A204.1 (cell line): ENCODE data around the gene POLE3.
"Not testable (repeated sequence)": the region's sequence is repeated elsewhere in the genome, so short reads cannot be mapped to it uniquely, and the experiment has no call there.

Experiments used
- FAIRE-seq: peaks from 2 replicates; lab custom pipeline; 2012; peaks lifted over from hg19 to GRCh38; lab: Jason Lieb, UNC

Gene POLE3, protein sequence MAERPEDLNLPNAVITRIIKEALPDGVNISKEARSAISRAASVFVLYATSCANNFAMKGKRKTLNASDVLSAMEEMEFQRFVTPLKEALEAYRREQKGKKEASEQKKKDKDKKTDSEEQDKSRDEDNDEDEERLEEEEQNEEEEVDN

DNA sequence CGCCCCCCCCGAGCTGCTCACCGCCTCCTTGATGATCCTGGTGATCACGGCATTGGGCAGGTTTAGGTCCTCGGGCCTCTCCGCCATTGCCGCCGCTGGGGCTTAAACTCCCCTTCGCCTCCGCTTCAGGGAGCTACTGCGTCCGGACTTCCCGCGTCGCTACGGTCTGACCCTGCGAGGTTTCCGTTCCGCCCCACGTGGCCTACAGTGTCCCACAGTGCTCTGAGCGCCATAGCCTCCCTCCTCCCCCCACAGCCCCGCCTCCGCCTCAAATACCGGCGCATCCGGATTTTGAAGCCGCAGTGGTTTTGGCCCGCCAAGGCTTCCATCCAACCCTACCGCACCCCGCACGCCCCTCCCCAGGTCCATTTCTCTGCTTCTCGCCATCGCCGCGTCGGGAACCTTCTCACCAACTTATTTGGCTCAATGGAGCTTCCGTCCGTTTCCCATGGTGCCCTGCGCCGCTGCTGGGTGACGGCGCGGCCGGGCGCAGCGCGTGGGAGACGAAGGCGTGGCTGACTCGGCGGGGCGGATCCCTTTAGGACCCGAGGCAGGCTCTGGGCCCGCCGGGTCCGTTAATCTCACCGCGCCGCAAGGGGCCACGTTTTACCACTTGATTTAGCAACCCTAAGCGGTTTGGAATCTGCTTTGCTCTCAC lies at the start of gene POLE3, which contains the start of gene C9orf43:
TSS of gene POLE3 (minus strand) at position 469 of the 658 bp plus-strand sequence. CDS start at position 87, 382 bp downstream.
TSS of gene C9orf43 (plus strand) at position 541 of the 658 bp plus-strand sequence. CDS start 2,747 bp downstream, outside the sequence.
- FAIRE-seq = no peak

DNA sequence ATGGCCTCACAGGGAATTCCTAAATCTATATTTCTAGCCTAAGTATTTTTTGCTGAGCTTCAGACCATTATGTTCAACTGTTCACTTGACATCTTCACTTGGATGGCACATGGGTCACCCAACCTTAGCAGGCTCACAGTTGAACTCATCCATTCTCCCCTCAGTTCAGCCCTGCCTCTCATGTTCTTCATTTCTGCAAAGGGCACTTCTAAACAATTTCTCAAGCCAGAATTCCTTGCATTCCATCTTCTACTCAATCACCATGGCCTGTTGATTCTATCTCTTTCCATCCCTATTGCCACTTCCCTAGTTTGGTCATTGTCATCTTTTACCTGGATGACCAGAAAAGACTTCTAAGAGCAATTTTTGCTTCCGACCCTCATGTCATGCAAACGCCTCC lies 45.8 kb upstream of the POLE3 start:
- FAIRE-seq = no peak

DNA sequence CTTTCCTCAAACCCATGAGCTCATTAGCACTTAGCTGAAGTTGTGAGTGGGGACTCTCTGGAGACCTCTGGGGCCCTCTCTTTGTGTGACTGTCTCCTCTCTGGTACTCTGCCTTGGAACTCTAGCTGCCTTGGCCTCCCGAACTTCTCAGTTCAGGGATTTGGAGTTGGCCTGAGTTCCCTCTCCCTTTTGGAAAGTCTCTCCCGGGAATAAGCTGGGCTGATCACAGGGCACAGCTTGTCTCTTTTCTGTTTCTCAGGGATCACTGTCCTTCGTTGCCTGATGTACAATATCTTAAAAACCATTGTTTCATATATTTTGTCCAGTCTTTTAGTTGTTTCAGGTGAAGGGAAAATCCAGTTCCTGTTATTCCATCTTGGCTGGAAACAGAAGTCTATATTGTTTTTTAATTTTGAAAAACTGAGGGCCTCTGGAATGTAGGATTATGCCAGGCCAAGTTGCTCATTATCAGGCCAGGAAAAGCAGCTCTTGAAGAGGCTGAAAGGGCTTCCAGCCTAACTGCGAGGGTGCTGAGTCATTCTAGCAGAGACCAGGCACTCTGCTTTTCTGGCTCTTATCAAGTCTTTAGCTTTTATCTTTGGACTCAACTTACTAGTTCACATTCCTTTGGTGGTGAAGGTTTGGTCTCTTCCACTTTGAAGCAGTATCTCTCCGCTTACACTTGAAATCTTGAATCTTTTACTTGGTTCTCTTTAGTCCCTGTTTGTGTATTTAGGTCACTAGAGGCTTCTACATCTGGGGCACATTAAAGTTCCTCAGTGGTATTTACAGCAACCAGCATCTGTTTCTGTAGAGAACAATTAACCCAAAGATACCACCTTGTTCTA lies 44.7 kb upstream of the POLE3 start:
- no peak for FAIRE-seq

DNA sequence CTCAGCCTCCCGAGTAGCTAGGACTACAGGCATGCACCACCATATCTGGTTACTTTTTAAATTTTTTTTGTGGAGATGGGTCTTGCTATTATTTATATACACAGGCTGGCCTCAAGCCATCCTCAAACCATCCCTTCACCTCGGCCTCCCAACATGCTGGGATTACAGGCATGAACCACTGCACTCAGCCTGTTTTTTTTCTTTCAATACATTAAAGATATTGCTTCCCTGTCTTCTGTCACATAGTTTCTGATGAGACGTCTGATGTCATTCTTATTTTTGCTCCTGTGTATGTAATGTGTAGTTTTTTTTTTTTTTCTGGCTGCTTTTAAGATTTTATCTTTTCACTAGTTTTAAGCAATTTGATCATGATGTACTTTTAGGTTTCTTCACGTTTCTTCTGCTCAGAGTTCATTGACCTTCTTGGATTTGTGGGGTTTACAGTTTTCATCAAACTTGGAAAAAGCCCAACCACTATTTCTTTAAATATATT lies 41.7 kb upstream of the POLE3 start:
- no peak for FAIRE-seq

DNA sequence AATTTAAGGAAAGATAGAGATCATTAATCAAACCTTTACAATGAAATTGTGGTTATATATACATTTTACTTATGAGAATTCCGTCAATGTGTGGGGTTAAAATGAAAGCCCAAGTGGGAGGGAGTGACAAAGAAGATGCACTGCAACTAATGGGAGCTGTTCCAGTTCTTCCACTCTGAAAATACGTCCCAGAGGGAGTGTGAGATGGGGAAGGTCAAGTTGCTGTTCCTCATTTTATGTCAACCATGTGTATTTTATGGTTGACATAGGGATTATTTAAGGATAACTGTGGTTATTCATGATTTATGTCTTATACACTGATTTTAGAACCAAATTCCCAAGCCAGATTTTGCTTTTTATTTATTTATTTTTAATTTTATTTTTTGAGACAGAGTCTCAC lies 38.9 kb upstream of the POLE3 start:
- FAIRE-seq = no peak

DNA sequence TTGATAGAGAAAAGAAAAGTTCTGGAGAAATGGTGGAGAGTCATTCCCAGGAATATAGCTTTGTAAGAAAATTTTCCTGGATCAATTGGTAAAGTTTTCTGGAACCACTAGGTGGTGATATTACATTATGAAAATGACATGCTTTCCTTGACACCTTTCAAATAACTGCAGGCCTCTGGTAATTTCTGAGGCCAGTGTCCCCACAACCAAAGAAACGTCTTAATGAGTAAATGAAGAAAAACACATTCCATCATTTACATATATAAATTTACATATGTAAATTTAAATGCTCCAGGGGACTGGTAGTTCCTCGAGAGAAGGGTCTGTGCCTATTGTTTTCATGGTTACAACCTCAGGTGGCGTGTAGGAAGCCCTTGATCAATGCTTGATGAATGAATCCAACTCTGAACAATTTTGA lies 35.9 kb upstream of the POLE3 start:
- peak; percentile 97 for FAIRE-seq

DNA sequence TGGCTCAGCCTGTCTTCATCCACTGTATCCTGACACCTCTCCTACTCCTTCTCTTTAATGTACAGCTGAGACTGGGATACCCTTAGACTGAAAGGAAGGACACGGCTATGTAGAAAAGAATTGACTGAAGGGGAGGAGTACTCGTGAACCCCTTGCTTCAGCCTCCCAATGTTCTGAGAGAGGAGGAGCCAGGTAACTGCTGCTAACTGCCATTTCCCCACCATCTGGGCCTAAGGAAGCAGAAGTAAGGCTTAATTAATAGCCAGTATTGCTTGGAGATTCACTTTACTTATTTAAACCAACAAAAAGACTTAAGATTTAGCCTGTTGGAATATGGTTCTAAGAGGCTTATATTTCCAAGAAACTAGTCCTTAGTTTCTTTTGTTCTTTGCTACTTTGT lies 34.3 kb upstream of the POLE3 start:
- no peak for FAIRE-seq

DNA sequence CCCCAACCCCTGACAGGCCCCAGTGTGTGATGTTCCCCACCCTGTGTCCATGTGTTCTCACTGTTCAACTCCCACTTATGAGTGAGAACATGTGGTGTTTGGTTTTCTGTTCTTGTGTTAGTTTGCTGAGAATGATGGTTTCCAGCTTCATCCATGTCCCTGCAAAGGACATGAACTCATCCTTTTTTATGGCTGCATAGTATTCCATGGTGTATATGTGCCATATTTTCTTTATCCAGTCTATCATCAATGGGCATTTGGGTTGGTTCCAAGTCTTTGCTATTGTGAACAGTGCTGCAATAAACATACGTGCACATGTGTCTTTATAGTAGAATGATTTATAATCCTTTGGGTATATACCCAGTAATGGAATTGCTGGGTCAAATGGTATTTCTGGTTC lies 27.2 kb upstream of the POLE3 start:
- FAIRE-seq = not testable (repeated sequence)

DNA sequence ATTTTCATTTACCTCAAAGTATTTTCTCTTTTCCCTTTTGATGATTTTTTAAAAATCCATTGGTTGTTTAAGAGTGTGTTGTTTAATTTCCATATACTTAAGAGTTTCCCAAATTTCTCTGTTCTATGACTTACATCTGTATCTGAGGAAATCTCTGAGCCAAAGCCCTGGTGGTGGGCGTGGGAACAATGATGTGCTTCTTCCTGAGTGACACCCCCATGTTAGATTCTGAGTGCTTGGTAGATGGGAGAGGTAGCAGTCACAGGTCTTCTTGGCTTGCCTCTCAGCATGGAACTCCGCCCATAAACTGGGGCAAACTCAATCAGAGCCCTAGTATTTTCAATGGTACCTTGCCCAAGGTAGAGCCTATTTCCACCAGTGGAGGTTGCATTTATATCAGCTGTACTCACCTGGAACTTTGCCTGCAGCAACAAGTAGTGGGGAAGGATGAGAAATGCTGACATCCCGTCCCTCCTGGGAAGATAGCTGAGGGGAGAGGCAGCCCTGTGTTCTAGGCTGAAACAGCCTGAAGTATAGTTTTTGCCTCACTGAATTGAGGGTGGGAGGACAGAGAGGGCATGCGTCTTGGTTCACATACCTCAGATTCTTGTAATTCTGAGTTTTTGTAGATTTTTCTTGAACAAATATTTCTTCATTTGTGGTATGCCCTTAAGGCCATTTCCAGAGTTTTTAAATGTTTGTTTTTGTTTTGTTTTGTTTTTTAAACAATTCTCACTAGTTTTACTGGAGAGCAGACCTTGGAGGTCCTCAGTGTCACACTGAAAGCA lies 26.4 kb upstream of the POLE3 start:
- FAIRE-seq = no peak

DNA sequence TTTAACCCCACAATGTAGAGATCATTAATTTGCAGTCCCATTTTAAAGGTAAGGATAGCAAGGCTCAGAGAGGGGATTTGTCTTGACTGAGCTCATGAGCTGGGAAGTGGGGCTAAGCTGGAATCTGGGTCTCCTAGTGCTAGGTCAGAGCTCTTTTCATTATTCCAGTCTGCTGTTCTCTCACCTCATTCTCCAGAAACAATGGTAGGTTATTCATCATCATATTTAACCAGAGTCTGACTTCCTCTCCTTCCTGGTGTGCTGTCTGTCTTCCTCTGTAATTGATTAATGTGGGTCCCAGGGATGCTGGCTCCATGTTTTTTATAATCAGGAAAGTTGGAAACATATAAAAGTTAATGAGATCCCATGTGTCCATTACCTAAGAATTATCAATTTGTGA lies 20.7 kb upstream of the POLE3 start:
- no peak for FAIRE-seq

DNA sequence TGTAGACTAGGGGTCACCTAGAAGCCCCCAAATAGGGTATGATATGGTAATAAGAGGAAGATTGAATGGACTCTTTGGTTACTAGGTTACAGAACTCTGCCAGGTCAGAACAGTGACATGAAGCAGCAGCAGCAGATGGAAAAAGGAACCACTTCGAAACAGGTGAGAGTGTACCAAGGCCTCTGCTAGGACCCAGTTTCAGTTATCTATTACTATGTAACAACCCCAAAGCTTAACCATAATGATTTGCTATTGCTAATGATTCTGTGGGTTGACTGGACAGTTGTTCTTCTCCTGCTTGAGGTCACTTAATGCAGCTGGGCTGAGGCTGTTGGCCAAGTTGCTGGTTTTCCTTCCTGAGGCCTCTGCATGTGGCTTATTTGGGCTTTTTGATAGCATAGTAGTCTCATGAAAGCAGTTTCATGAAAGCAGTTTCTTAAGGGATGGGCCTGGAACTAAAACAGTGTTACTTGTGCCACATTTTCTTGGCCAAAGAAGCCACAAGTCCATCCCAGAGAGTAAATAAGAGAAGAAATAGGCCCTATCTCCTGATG lies 17.7 kb upstream of the POLE3 start:
- FAIRE-seq = no peak

DNA sequence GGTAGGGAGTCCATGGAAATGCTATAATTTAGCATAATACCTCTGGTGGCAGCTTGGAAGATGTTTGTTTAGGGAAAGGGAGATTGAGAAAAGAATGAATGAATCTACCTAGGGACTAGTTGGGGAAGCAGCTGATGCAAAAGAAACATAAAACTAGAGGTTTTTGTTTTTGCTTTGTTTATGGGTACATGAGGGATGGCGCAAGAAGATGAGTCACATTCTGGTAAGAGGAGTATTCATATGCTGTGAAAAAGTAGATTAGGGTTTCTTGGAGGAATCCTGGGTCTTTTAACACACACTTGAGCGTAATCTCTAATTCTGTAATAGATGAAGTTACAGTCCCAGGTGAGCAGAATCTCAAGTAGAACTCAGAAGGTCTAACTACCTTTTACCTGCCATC lies 17.2 kb upstream of the POLE3 start:
- FAIRE-seq = no peak

DNA sequence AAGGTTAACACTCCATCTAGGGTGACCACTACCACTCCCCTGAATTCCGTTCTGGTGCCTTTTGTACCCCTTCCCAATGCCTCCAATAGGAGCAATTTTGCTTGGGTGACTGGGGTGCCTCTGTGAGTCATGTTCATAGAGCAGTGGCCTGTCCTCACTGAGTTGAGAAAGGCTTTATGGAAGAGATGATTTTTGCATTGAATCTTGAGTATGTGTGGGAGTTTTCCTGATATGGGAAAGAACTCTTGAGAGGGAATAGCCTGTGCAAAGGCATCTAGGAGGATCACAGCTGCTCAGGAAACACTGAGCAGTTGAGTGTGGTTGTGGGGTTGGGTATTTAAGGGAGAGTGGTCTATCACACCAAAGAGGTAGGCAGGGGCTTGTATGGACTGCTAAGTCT lies 16.2 kb upstream of the POLE3 start:
- FAIRE-seq = no peak

DNA sequence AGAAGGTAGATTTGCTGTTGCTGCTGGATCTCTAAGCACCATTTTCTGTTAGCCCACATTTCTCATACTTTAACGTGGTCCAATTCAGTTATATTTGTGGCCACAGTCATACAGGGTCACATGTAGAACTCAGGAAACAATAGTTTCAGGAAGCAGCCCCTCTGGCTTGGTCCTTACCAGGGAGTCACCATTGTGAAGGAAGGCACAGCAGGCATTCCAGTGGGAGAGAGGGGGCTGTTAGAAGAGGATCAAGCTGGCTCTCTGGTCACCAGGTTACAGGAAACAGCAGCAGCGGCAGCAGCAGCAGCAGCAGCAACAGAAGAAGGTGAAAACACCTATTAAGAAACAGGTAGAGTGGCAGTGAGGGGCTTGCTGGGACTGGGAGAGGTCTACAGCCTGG lies 14.6 kb upstream of the POLE3 start:
- no peak for FAIRE-seq

DNA sequence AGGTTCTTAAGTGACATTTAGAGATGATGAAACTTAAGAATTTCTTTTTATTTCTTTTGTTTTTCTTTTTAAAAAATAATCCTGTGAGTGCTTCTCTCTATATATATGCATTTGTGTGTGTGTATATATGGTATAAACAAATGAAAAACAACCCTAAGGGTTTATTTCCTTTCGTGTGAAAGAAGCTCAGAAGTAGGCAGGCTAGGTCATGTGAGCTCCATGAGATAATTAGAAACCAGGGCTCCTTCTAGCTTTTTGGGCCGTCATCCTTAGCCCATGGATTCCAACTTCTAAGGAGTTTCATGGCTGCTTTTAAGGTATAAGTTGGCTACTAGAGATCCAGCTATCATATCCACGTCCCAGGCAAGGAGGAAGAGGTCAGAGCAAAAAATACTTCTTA lies 11.3 kb upstream of the POLE3 start:
- no peak for FAIRE-seq

DNA sequence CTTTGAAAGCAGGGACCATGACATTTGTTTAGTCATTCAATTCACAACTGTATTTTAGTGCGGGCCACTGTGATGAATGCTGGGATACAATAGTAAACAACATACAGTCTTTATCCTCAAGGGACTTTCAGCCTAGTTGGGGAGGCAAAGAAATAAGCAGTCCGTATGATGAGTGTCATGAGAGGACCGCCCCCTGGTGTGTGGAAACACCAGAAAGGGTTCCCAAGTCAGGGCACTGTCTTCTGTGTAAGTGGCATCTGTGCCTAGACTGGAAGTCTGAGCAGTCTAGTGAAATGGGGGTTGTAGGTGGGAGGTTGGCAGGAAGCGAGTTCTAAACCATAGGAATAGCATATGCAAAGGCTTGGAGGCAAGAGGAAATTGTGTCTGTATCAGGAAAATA lies 6.9 kb upstream of the POLE3 start:
- no peak for FAIRE-seq

DNA sequence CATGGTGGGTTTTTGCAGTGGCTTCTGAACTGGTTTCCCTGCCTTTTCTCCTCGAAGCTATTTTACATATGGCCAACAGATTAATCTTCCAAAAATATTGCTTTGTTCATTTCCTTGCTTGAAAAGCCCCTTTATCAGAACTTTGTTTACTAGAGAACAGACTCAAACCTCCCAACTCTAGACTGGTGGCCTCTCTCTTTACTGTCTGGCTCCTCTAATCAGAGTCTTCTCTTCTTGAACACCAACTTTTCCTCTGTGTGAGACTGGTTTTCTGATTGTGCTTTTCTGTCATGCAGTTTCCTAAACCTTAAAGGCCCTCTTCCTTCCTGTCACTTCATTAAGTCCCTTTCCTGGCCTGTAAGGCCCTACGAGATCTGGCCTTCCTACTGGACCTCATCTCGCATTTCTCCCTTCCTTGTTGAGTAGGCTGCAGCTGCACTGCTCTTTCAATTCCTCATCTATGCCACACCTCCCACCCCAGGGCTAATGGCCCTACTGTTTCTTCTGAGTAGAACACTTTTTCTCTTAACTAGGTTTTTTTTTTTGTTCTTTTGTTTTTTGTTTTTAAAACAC lies 5.8 kb upstream of the POLE3 start:
- FAIRE-seq = no peak

DNA sequence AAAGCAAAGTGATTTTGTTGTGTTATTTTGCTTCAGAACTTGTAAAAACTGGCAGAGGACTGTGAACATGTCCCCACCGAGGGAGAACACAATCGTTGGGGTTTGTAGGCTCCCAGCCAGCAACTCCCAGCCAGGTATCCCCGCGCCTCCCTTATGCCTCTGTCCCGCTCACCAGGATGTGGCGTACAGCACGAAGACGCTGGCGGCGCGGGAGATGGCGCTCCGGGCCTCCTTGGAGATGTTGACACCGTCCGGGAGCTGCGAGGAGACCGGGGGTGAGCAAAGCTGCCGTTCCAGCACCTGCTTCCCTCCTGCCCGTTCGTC lies 630 bp downstream of the POLE3 start:
- no peak for FAIRE-seq

DNA sequence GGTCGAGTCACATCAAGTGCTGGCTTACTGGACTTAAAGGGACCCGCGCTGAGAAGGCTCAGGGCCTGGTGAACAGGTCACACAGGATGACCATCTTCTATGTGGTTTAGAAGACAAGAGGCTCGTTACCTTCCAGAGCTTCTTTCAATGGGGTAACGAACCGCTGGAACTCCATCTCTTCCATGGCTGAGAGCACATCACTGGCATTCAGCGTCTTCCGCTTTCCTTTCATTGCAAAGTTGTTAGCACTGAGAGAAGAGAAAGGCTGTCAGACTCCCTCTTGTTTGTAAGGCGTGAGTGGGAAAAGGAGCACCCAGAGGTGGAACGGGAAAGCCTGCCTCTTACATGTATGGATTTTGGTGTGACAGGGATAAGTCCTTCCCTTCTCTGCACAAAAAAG lies 994 bp downstream of the POLE3 start:
- FAIRE-seq = no peak

DNA sequence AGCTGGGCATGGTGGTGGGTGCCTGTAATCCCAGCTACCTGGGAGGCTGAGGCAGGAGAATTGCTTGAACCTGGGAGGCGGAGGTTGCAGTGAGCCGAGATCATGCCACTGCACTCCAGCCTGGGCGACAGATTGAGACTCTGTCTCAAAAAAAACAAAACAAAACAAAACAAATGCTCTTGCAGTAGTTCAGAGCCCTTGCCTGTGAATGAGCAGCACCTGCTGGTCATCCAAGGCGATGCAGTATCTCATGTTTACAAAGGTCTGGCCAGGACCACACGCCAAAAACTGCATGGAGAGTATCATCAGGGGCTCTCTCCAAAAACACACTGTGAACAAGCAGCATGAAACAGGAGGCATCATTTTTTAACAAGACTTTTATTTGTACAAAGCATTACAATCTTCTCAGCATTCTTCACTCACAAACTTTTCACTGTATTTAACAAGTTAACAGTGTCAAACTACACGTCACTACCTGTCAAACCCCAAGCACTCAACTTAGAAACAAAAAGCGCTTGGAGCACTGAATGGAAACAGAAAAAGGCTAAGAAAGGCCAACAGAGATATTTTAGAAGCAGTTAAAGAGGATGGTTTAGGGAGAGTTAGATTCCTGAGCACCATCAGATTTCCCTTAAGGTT lies 3.5 kb downstream of the POLE3 start:
- FAIRE-seq = not testable (repeated sequence)

DNA sequence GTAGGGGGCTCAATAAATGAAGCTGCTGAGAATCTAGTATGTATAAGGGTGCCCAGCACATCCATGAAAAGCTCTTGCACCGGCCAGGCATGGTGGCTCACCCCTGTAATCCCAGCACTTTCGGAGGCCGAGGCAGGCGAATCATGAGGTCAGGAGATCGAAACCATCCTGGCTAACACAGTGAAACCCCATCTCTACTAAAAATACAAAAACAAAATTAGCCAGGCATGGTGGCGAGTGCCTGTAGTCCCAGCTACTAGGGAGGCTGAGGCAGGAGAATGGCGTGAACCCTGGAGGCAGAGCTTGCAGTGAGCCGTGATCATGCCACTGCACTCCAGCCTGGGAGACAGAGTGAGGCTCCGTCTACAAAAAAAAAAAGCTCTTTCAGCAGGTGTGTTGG lies 4.1 kb downstream of the POLE3 start:
- not testable (repeated sequence) for FAIRE-seq
